ENCODE data around the gene SERPINB6. TPM values are rescaled to one million over a fixed set of nuclear protein-coding genes. Genes with fewer than 3 reads are reported as not detected.
"Not testable (repeated sequence)": the region's sequence is repeated elsewhere in the genome, so short reads cannot be mapped to it uniquely, and the experiment has no call there.

Gene SERPINB6
- total RNA-seq, 1 experiment from 2014 or later: 68.0 TPM

GRCh38 chr6:2915150-2915549, 56.2 kb downstream of the SERPINB6 start:
- no peak for DNase-seq (ENCODE audit: low spot score)

DNA sequence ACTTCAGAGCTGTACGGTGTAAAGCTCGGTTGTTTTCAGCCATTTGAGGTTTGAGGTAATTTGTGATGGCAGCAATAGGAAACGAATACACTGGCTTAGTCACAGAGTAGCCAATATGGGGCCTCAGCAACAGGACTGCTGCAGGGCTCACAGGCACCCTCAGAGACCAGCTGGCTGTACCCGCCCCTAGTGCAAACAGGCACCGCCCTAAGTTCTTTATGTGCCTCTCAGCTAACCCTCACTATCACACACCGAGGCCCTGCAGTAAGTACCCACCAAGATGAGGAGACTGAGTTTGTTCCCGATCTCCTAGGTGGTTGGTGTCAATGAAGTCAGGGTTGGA, 57.1 kb downstream of the SERPINB6 start:
- DNase-seq (ENCODE audit: low spot score): peak; percentile 38

GRCh38 chr6:2913621-2914317, 57.6 kb downstream of the SERPINB6 start:
- DNase-seq (ENCODE audit: low spot score): no peak

DNA sequence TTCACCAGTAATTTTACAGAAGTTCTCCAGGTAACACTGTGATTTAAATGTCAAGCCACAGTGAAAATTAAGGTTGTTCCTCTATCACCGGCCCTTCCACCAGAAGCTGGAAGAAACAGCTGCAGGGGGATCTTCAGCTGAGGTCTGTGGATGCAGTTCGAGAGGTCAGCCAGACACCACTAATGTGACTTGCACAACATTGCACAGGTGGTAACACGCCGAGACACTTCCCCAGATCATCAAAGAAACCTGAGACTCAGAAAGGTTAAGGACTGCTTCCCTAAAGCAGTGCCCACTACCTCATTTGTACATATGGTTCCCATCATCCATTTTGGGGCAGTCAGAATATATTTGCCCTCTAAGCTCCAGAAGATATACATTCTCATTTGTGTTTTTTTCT, 60.2 kb downstream of the SERPINB6 start:
- DNase-seq (ENCODE audit: low spot score): no peak

DNA sequence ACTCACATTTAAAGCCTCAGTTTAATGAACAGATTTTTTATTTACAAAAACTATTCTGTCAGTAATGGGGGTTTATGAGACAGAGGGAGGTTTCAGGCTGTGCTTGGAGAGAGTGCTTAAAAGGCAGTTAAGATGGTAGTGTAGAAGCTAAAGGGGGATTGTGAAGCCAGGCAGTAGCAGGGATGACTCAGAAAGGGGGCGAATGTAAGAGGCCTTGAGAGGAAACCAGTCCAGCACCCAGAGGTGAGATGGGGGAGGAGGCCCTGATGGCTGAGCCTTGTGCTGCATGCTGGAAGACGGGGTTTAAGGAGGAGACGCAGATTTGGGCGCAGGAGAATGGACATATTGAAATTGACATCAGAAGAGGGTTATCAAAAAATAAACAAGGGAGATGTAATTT, 61.6 kb downstream of the SERPINB6 start:
- DNase-seq (ENCODE audit: low spot score): no peak

GRCh38 chr6:2909051-2909606, 62.2 kb downstream of the SERPINB6 start:
- not testable (repeated sequence) for DNase-seq (ENCODE audit: low spot score)

- peak; percentile 18 for DNase-seq (ENCODE audit: low spot score)
These were observed 62.9 kb downstream of the SERPINB6 start for GRCh38 chr6:2908516-2908915.

GRCh38 chr6:2903411-2904185, 67.8 kb downstream of the SERPINB6 start:
- DNase-seq (ENCODE audit: low spot score): not testable (repeated sequence)

DNA sequence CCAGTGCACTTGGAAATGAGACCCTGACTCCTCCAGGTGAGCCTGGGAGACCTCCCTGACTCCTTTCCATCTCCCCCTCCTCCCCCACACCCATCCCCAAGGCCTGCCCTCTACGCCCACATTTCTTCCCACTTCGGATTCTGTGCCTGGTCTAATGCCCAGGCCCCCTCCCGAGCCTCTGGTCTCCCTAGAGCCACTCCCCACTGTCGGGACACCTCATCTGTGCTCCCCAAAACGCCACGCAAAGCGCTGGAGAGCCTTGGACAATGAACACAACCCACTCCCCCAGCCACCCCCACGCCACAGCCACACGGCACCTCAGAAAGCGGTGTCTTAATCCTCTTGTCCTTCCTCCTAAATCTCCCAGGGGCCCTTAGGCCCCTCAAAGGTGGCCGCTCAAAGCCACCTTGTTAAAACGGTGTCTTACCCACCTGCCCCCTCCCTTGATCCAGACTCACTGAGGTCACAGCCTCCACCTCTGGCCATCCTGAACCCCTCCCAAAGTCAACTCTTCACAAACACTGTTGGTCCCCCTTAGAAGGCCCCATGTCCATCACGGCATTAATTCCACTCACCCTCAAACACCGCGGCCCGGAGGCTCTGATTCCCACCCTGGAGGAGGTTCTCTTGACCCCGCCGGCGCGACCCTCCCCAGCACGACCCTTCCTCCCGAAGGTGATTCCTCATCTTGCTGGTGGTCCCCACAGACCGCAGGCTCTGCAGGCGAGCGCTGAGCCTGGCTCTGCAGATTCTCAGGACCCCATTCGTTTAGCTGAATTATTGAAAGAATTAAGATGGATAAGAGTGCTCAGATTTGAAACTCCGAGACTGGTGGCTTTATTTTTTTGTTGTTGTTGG, 69.5 kb downstream of the SERPINB6 start:
- not testable (repeated sequence) for DNase-seq (ENCODE audit: low spot score)

GRCh38 chr6:2900821-2901644, 70.3 kb downstream of the SERPINB6 start:
- no peak for DNase-seq (ENCODE audit: low spot score)

GRCh38 chr6:2900221-2900807, 71.1 kb downstream of the SERPINB6 start:
- no peak for DNase-seq (ENCODE audit: low spot score)

DNA sequence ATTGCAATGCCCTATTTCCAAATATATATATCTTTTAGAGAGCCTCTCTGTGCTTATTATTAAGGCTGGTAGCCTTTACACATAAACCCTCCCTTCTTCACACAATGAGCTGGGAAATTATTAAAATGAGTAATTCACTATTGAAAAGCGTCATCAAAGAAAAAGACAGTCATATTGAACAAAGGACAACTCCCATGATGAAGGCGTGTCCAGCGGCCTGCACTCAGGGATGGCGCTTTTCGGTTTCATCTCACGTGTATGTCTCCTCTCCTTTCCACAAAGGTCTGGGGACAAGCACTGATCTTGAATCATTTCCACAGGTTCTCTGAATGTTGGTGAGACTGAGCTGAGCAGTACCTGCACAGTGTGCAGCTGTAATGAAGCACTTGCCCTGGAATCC, 71.8 kb downstream of the SERPINB6 start:
- no peak for DNase-seq (ENCODE audit: low spot score)

Other genes with a start within 250 kb of the SERPINB6 start
- gene MYLK4, start 220.6 kb downstream of the SERPINB6 start, total RNA-seq (2014; rRNA removed; shearing (Covaris generic)): 0.03 and 0.08 TPM in 2 replicates
- 92.6 and 103 TPM in 2 replicates for gene WRNIP1, start 206.2 kb downstream of the SERPINB6 start, total RNA-seq (2014; rRNA removed; shearing (Covaris generic))
- gene SERPINB1, start 129.7 kb downstream of the SERPINB6 start, total RNA-seq (2014; rRNA removed; shearing (Covaris generic)): 75.5 and 93.2 TPM in 2 replicates
- 2.0 and 2.9 TPM in 2 replicates for gene SERPINB9, start 68.3 kb downstream of the SERPINB6 start, total RNA-seq (2014; rRNA removed; shearing (Covaris generic))
- gene NQO2, start 28.3 kb upstream of the SERPINB6 start, total RNA-seq (2014; rRNA removed; shearing (Covaris generic)): 24.4 and 28.5 TPM in 2 replicates
- 11.7 and 12.6 TPM in 2 replicates for gene RIPK1, start 96.9 kb upstream of the SERPINB6 start, total RNA-seq (2014; rRNA removed; shearing (Covaris generic))
- 7.3 and 8.7 TPM in 2 replicates for gene BPHL, start 147.1 kb upstream of the SERPINB6 start, total RNA-seq (2014; rRNA removed; shearing (Covaris generic))
- 67.5 and 73.0 TPM in 2 replicates for gene TUBB2A, start 186.0 kb upstream of the SERPINB6 start, total RNA-seq (2014; rRNA removed; shearing (Covaris generic))